HCT116 (cell line): ENCODE data around the gene MSRB2. TPM values are rescaled to one million over a fixed set of nuclear protein-coding genes. Genes with fewer than 3 reads are reported as not detected.

ENCODE experiments used
- ATAC-seq: fragments of 200-7000 bp; cut with Tn5 transposase; 2 replicates; pipeline ENCODE4 v1.9.1; 2020; ENCODE audit warnings: mild to moderate bottlenecking, moderate library complexity
- BruUV-seq: library from RNA; stranded (reverse); fragments of 400-500 nt; replicated peaks from 2 replicates; lab custom pipeline; 2021; lab: Mats Ljungman, UMichigan
- CTCF ChIA-PET: fragments of 300-600 bp; sonication (Branson Sonifier 250); formaldehyde crosslinking; loops from one replicate; lab custom pipeline; 2021; ENCODE audit warnings: antibody characterized with exemption; lab: Charles Lee
- POLR2A ChIA-PET: fragments of 300-600, 350-600 bp; sonication (Branson Sonifier 250); formaldehyde crosslinking; loops from one replicate; lab custom pipeline; 2021; ENCODE audit warnings: antibody characterized with exemption; lab: Charles Lee
- RAD21 ChIA-PET, 2 experiments: fragments of 300-600 bp; sonication (Branson Sonifier 250); formaldehyde crosslinking; loops; one replicate each; lab custom pipeline; 2023; ENCODE audit warnings: low total read pairs in 2 of 2; ENCODE audit not compliant: uncharacterized antibody in 2 of 2, unreplicated experiment in 2 of 2, low non-redundant PET in 1 of 2; lab: Charles Lee
- DNase-seq: peaks from one replicate; pipeline ENCODE4 v3.0.0-alpha.2; 2010; ENCODE audit warnings: low read depth, low spot score
- H2AFZ ChIP-seq: fragments of 200-600 bp; shearing (Covaris generic), sonication (generic); 2 replicates; pipeline ENCODE4 v1.6.1; 2017; ENCODE audit warnings: low read depth, mixed run types, mixed read lengths, antibody characterized with exemption, low read length; ENCODE audit not compliant: poor library complexity, severe bottlenecking
- H3K27ac ChIP-seq: 2 replicates; pipeline ENCODE4 v1.5.1; 2012; ENCODE audit warnings: low read depth, low read length
- H3K27me3 ChIP-seq: fragments of 200-600 bp; sonication (generic); 2 replicates; pipeline ENCODE4 v1.6.1; 2016; ENCODE audit warnings: mixed run types, low read length, mixed read lengths; ENCODE audit not compliant: insufficient read depth
- H3K36me3 ChIP-seq, 2 experiments: fragments of 200-500 bp in 1 of 2; fragments of 200-600 bp in 1 of 2; sonication (Bioruptor generic) in 1 of 2; sonication (generic) in 1 of 2; 2 replicates each; pipeline versions ENCODE4 v1.5.1 to v1.6.1; 2014 to 2016; ENCODE audit warnings: low read length in 2 of 2, inconsistent platforms in 1 of 2, mixed read lengths in 1 of 2, mixed run types in 1 of 2; ENCODE audit not compliant: insufficient read depth in 2 of 2, control insufficient read depth in 1 of 2
- H3K4me1 ChIP-seq, 2 experiments: fragments of 200-600 bp in 1 of 2; sonication (generic) in 1 of 2; 2 replicates each; pipeline versions ENCODE4 v1.5.1 to v1.6.1; 2012 to 2017; ENCODE audit warnings: low read length in 2 of 2, inconsistent platforms in 1 of 2, mild to moderate bottlenecking in 1 of 2, mixed read lengths in 1 of 2, mixed run types in 1 of 2, moderate library complexity in 1 of 2; ENCODE audit not compliant: insufficient read depth in 2 of 2, control insufficient read depth in 1 of 2
- H3K4me2 ChIP-seq: fragments of 200-600 bp; sonication (generic); 2 replicates; pipeline ENCODE4 v1.6.1; 2017; ENCODE audit warnings: mixed run types, low read length, mixed read lengths
- H3K4me3 ChIP-seq, 2 experiments: fragments of 200-600 bp in 1 of 2; sonication (generic) in 1 of 2; replicated peaks in 1 of 2; 2 replicates each; pipeline ENCODE4 v1.5.1; 2011 to 2016; ENCODE audit warnings: low read length in 2 of 2, control low read depth in 1 of 2, low read depth in 1 of 2, mild to moderate bottlenecking in 1 of 2, mixed read lengths in 1 of 2, mixed run types in 1 of 2
- H3K79me2 ChIP-seq: fragments of 200-600 bp; sonication (generic); 2 replicates; pipeline ENCODE4 v1.6.1; 2017; ENCODE audit warnings: mild to moderate bottlenecking, mixed run types, low read length, moderate library complexity, mixed read lengths; ENCODE audit not compliant: insufficient read depth
- H3K9ac ChIP-seq: fragments of 200-600 bp; sonication (generic); 2 replicates; pipeline ENCODE4 v1.6.1; 2016; ENCODE audit warnings: low read length, mixed read lengths
- H3K9me2 ChIP-seq: fragments of 200-600 bp; sonication (generic), shearing (Covaris generic); 2 replicates; pipeline ENCODE4 v1.6.1; 2017; ENCODE audit warnings: mixed run types, mild to moderate bottlenecking, moderate library complexity; ENCODE audit not compliant: insufficient read depth
- H3K9me3 ChIP-seq, 2 experiments: fragments of 200-500 bp in 1 of 2; fragments of 200-600 bp in 1 of 2; sonication (Bioruptor generic) in 1 of 2; sonication (generic) in 1 of 2; 2 replicates each; pipeline ENCODE4 v1.6.1; 2014 to 2017; ENCODE audit warnings: low read length in 2 of 2, mixed read lengths in 2 of 2, inconsistent platforms in 1 of 2, low read depth in 1 of 2, mild to moderate bottlenecking in 1 of 2, mixed run types in 1 of 2, moderate library complexity in 1 of 2; ENCODE audit not compliant: control insufficient read depth in 1 of 2, insufficient read depth in 1 of 2
- H4K20me1 ChIP-seq: fragments of 200-600 bp; sonication (generic), shearing (Covaris generic); 2 replicates; pipeline ENCODE4 v1.6.1; 2017; ENCODE audit warnings: mixed run types, mild to moderate bottlenecking, moderate library complexity; ENCODE audit not compliant: insufficient read depth
- ELF1 ChIP-seq: IDR thresholded peaks from 2 replicates; pipeline ENCODE4 v1.6.1; 2012; ENCODE audit warnings: low read depth, borderline replicate concordance
- EZH2phosphoT487 ChIP-seq: fragments of 200-600 bp; IDR thresholded peaks from 2 replicates; pipeline ENCODE4 v1.6.1; 2018; ENCODE audit warnings: antibody characterized with exemption, borderline replicate concordance
- FOSL1 ChIP-seq: IDR thresholded peaks from 2 replicates; pipeline ENCODE4 v1.6.1; 2012; ENCODE audit warnings: low read depth
- POLR2A ChIP-seq: IDR thresholded peaks from 2 replicates; pipeline ENCODE4 v1.7.0; 2011; ENCODE audit warnings: borderline replicate concordance; ENCODE audit not compliant: insufficient read depth, insufficient read length; ENCODE audit errors: extremely low read depth
- POLR2AphosphoS5 ChIP-seq: IDR thresholded peaks from 2 replicates; pipeline ENCODE4 v1.6.1; 2011; ENCODE audit warnings: mild to moderate bottlenecking, low read depth, low read length, moderate library complexity
- RAD21 ChIP-seq: IDR thresholded peaks from 2 replicates; pipeline ENCODE4 v1.6.1; 2012; ENCODE audit warnings: low read depth, mild to moderate bottlenecking
- SIN3A ChIP-seq: IDR thresholded peaks from 2 replicates; pipeline ENCODE4 v1.6.1; 2012; ENCODE audit warnings: low read depth
- SP1 ChIP-seq: IDR thresholded peaks from 2 replicates; pipeline ENCODE4 v1.6.1; 2012; ENCODE audit warnings: low read depth
- SRF ChIP-seq: IDR thresholded peaks from 2 replicates; pipeline ENCODE4 v1.6.1; 2012; ENCODE audit warnings: low read depth
- TCF7L2 ChIP-seq: IDR thresholded peaks from 2 replicates; pipeline ENCODE4 v1.7.0; 2011; ENCODE audit warnings: borderline replicate concordance, inconsistent platforms; ENCODE audit not compliant: insufficient read depth, insufficient read length; ENCODE audit errors: extremely low read depth
- ZFX ChIP-seq: fragments of 450-650 bp; IDR thresholded peaks from 2 replicates; pipeline ENCODE4 v1.6.1; 2017
- ZNF274 ChIP-seq: fragments of 200-500 bp; sonication (Bioruptor generic); IDR thresholded peaks from 2 replicates; pipeline ENCODE4 v1.6.1; 2014; ENCODE audit warnings: mild to moderate bottlenecking, low read depth, low read length, inconsistent platforms
- intact Hi-C: fragments of 100-400 bp; cut with micrococcal nuclease; formaldehyde crosslinking; loops from 2 replicates; pipeline ENCODE4 v1.10.0; 2022
- total RNA-seq: library from RNA; stranded (reverse); gene quantifications from one replicate; pipeline ENCODE4 v1.2.1, GENCODE V29; 2021; ENCODE audit not compliant: unreplicated experiment
- TF ChIP-seq, protein P1 (sequence below), 3 experiments: fragments of 200-600 bp in 1 of 3; sonication (generic) in 1 of 3; IDR thresholded peaks in 2 of 3; conservative IDR thresholded peaks in 1 of 3; 2 replicates each; pipeline ENCODE4 v1.5.1; 2012 to 2017; ENCODE audit warnings: low read depth in 2 of 3, low read length in 2 of 3, antibody characterized with exemption in 1 of 3, borderline replicate concordance in 1 of 3, control low read depth in 1 of 3, mild to moderate bottlenecking in 1 of 3, mixed read lengths in 1 of 3, mixed run types in 1 of 3, moderate library complexity in 1 of 3; ENCODE audit not compliant: insufficient read depth in 1 of 3
- TF ChIP-seq, protein P2 (sequence below): IDR thresholded peaks from 2 replicates; pipeline ENCODE4 v1.6.1; 2012; ENCODE audit warnings: low read depth
- TF ChIP-seq, protein P3 (sequence below): IDR thresholded peaks from 2 replicates; pipeline ENCODE4 v1.6.1; 2012

MSRB2 gene
- total RNA-seq, 1 experiment from 2014 or later = 13.6 TPM

DNA sequence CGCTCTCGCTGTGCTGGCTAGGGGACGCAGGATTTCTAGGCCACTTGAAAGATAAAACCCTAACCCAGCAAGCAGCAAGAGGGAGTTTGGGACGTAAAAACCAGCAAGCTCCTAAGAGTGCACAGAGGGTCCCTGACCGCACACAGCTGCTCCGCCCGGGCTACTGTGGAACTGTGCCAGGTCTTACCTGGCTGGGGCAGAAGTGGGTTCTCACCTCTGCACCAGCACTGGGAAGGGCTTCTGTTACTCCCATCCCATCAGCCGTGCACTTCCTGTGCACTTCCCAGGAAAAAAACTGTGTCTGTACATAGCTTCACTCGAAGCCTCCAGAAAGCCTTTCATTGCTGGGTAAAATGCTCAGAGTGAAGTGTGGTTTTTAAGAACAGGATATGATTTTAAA, 50.9 kb downstream of the MSRB2 start:
- H3K79me2 ChIP-seq = no peaks in the 10 kb centered on the region
- H4K20me1 ChIP-seq = no peaks in the 10 kb centered on the region; the same call in 1 of the 2 replicates
- ChIA-PET CTCF (no interaction called here), RAD21 (no interaction called here), POLR2A (no interaction called here)
- H2AFZ ChIP-seq = no peak overlapping the region
- no peak overlapping the region for H3K4me3 ChIP-seq
- DNase-seq (no peak), ATAC-seq (no peak)
- no TSS peak for BruUV-seq
- no peaks in the 10 kb centered on the region for H3K36me3 ChIP-seq
- intact Hi-C loops = no loop called here
- TF ChIP-seq ZFX = no peak
- no peak for TF ChIP-seq SRF
- no peak for TF ChIP-seq POLR2A
- TF ChIP-seq, protein P1, sequence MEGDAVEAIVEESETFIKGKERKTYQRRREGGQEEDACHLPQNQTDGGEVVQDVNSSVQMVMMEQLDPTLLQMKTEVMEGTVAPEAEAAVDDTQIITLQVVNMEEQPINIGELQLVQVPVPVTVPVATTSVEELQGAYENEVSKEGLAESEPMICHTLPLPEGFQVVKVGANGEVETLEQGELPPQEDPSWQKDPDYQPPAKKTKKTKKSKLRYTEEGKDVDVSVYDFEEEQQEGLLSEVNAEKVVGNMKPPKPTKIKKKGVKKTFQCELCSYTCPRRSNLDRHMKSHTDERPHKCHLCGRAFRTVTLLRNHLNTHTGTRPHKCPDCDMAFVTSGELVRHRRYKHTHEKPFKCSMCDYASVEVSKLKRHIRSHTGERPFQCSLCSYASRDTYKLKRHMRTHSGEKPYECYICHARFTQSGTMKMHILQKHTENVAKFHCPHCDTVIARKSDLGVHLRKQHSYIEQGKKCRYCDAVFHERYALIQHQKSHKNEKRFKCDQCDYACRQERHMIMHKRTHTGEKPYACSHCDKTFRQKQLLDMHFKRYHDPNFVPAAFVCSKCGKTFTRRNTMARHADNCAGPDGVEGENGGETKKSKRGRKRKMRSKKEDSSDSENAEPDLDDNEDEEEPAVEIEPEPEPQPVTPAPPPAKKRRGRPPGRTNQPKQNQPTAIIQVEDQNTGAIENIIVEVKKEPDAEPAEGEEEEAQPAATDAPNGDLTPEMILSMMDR (IDR thresholded peaks at IDR 0.05 in 2 of 3, conservative IDR thresholded peaks at IDR 0.05 in 1 of 3; ENCODE audit: borderline replicate concordance in 1 of 3, insufficient read depth in 1 of 3, low read depth in 2 of 3, low read length in 2 of 3) = no peak
- TF ChIP-seq EZH2phosphoT487 = no peak
- TF ChIP-seq FOSL1 = no peak
- no peak for TF ChIP-seq SP1
- H3K9me3 ChIP-seq = no peaks in the 10 kb centered on the region
- no peak overlapping the region for H3K27ac ChIP-seq
- H3K4me2 ChIP-seq = no peak overlapping the region
- no peak overlapping the region for H3K9ac ChIP-seq
- H3K9me2 ChIP-seq = no peaks in the 10 kb centered on the region
- H3K27me3 ChIP-seq = no peaks in the 10 kb centered on the region
- H3K4me1 ChIP-seq = no peaks in the 10 kb centered on the region

DNA sequence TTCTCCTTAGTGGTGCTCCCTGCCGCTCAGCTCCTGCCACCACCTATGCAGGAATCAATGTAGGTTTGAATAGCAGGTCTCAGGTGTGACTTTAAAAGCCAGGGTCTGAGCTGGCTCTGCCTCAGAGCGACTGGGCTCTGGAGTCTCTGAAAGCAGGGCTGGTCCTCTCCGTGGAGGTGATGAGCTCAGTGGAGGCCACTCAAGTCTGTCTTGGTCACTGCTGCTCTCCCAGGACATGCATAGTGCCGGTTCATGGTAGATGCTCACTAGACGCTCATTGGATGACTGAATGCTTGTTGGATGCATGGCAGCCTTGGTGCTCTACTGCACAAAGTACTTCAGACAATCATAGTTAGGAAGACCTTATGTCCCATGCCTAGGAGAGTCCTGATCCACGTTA, 51.7 kb downstream of the MSRB2 start:
- H4K20me1 ChIP-seq = no peaks in the 10 kb centered on the region; the same call in 1 of the 2 replicates
- intact Hi-C loops = no loop called here
- no peaks in the 10 kb centered on the region for H3K9me2 ChIP-seq
- RAD21 ChIA-PET = no interaction called here
- no peaks in the 10 kb centered on the region for H3K4me1 ChIP-seq
- CTCF ChIA-PET = interaction anchor here (0.9 kb wide), 1 partner anchor 158 kb away, joined by 3 read pairs; no protein-coding TSS in a partner anchor
- no peak overlapping the region for H3K9ac ChIP-seq
- no peak overlapping the region for H3K27ac ChIP-seq
- POLR2A ChIA-PET = no interaction called here
- no peak for DNase-seq
- TF ChIP-seq, protein P2, sequence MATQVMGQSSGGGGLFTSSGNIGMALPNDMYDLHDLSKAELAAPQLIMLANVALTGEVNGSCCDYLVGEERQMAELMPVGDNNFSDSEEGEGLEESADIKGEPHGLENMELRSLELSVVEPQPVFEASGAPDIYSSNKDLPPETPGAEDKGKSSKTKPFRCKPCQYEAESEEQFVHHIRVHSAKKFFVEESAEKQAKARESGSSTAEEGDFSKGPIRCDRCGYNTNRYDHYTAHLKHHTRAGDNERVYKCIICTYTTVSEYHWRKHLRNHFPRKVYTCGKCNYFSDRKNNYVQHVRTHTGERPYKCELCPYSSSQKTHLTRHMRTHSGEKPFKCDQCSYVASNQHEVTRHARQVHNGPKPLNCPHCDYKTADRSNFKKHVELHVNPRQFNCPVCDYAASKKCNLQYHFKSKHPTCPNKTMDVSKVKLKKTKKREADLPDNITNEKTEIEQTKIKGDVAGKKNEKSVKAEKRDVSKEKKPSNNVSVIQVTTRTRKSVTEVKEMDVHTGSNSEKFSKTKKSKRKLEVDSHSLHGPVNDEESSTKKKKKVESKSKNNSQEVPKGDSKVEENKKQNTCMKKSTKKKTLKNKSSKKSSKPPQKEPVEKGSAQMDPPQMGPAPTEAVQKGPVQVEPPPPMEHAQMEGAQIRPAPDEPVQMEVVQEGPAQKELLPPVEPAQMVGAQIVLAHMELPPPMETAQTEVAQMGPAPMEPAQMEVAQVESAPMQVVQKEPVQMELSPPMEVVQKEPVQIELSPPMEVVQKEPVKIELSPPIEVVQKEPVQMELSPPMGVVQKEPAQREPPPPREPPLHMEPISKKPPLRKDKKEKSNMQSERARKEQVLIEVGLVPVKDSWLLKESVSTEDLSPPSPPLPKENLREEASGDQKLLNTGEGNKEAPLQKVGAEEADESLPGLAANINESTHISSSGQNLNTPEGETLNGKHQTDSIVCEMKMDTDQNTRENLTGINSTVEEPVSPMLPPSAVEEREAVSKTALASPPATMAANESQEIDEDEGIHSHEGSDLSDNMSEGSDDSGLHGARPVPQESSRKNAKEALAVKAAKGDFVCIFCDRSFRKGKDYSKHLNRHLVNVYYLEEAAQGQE = no peak
- TF ChIP-seq TCF7L2 = no peak
- TF ChIP-seq ELF1 = no peak
- no peak for TF ChIP-seq FOSL1
- no peak for TF ChIP-seq EZH2phosphoT487
- TF ChIP-seq, protein P3, sequence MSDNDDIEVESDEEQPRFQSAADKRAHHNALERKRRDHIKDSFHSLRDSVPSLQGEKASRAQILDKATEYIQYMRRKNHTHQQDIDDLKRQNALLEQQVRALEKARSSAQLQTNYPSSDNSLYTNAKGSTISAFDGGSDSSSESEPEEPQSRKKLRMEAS = no peak
- no peak for TF ChIP-seq SRF
- TF ChIP-seq RAD21 = no peak
- no peak for TF ChIP-seq SP1
- TF ChIP-seq SIN3A = no peak
- no peak for TF ChIP-seq POLR2AphosphoS5
- no peak for TF ChIP-seq ZNF274
- TF ChIP-seq, all 23 proteins: peak for 0
- no peak overlapping the region for H2AFZ ChIP-seq
- ATAC-seq = no peak
- no peak overlapping the region for H3K4me2 ChIP-seq
- H3K79me2 ChIP-seq = no peaks in the 10 kb centered on the region
- BruUV-seq = no TSS peak
- H3K27me3 ChIP-seq = no peaks in the 10 kb centered on the region
- no peak overlapping the region for H3K4me3 ChIP-seq
- H3K9me3 ChIP-seq = no peaks in the 10 kb centered on the region
- H3K36me3 ChIP-seq = no peaks in the 10 kb centered on the region
